ENCODE measurements around the gene ANKS1B. TPM values are rescaled to one million over a fixed set of nuclear protein-coding genes. Genes with fewer than 3 reads are reported as not detected.
"Not testable (repeated sequence)": the region's sequence is repeated elsewhere in the genome, so short reads cannot be mapped to it uniquely, and the experiment has no call there.

Gene ANKS1B
- total and polyA plus RNA-seq, 4 donors, result 0.03 to 3.4 (median 0.53) TPM

DNA sequence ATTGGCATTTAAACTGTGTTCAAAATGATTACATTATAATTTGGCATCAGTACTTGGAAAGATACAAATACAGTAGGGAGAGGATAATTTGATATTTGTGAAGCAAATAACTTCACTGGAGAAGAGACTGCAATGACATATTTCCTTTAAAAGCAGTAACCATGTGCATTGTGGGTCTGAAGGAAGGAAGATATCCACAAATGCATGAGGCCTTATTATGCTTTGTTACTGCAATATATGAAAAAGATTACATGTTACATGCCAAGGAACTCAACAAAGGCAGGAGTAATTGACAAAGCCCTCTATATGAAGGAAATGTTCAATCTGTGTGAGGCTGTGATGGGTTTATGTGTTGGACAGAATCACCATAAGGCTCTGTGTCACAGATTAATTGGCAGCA lies 948.2 kb downstream of the ANKS1B start:
- Histone ChIP-seq H3K4me3 (ENCODE audit: low read depth in 1 of 3, low read length in 3 of 3) (no peak overlapping the region), H3K9me3 (ENCODE audit: control insufficient read depth in 4 of 4, low read length in 3 of 4) (no peaks in the 10 kb centered on the region), H3K9ac (ENCODE audit: low read depth in 1 of 2, low read length in 2 of 2) (no peak overlapping the region), H3K4me1 (ENCODE audit: control insufficient read depth in 4 of 4, insufficient read depth in 4 of 4, low read length in 3 of 4) (no peaks in the 10 kb centered on the region), H3K27ac (ENCODE audit: low read depth in 1 of 2, low read length in 2 of 2) (no peak overlapping the region), H3K27me3 (ENCODE audit: control insufficient read depth in 4 of 4, insufficient read depth in 4 of 4, low read length in 3 of 4) (peaks cover 0 to 3% (median 1%) of the 10 kb centered on the region in 4 donors), H3K36me3 (ENCODE audit: control insufficient read depth in 4 of 4, insufficient read depth in 3 of 4, low read depth in 1 of 4, low read length in 3 of 4) (no peaks in the 10 kb centered on the region)
- DNase-seq (ENCODE audit: low spot score), result no peak
- TF ChIP-seq SP1 (IDR thresholded peaks at IDR 0.05) (no peak), NR2F2 (IDR thresholded peaks at IDR 0.05) (no peak), GABPA (IDR thresholded peaks at IDR 0.05 in 1 of 2, conservative IDR thresholded peaks at IDR 0.05 in 1 of 2) (no peak), HNF4G (IDR thresholded peaks at IDR 0.05) (no peak), TAF1 (conservative IDR thresholded peaks at IDR 0.05) (no peak), FOXA2 (IDR thresholded peaks at IDR 0.05) (no peak), RXRA (IDR thresholded peaks at IDR 0.05) (no peak), EGR1 (IDR thresholded peaks at IDR 0.05; ENCODE audit: low read depth in 2 of 2) (no peak), YY1 (IDR thresholded peaks at IDR 0.05) (no peak), FOXA1 (IDR thresholded peaks at IDR 0.05) (no peak)
- TF ChIP-seq, protein P1, sequence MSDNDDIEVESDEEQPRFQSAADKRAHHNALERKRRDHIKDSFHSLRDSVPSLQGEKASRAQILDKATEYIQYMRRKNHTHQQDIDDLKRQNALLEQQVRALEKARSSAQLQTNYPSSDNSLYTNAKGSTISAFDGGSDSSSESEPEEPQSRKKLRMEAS (IDR thresholded peaks at IDR 0.05), result no peak
- TF ChIP-seq, protein P2, sequence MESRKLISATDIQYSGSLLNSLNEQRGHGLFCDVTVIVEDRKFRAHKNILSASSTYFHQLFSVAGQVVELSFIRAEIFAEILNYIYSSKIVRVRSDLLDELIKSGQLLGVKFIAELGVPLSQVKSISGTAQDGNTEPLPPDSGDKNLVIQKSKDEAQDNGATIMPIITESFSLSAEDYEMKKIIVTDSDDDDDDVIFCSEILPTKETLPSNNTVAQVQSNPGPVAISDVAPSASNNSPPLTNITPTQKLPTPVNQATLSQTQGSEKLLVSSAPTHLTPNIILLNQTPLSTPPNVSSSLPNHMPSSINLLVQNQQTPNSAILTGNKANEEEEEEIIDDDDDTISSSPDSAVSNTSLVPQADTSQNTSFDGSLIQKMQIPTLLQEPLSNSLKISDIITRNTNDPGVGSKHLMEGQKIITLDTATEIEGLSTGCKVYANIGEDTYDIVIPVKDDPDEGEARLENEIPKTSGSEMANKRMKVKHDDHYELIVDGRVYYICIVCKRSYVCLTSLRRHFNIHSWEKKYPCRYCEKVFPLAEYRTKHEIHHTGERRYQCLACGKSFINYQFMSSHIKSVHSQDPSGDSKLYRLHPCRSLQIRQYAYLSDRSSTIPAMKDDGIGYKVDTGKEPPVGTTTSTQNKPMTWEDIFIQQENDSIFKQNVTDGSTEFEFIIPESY (IDR thresholded peaks at IDR 0.05), result no peak
- TF ChIP-seq, protein P3, sequence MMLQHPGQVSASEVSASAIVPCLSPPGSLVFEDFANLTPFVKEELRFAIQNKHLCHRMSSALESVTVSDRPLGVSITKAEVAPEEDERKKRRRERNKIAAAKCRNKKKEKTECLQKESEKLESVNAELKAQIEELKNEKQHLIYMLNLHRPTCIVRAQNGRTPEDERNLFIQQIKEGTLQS (IDR thresholded peaks at IDR 0.05), result no peak

DNA sequence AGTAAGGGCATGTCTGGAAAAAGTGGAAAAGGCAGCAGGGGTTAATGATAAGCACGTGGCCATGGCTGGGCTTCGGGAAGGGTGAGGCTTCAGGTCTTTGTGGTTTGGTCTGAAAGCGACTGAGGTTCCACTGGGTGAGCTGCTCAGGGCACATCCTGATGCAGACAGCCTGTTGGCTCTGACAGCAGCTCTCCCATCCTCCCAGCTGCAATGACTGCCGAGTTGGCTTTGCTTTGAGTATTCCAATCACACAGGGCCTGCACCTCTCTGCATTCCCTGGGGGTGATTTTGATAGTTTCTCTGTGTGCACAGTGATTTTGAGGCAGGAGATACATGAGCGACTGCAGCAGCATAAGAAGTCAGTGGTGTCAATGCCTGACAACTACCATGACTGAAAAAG lies 948.9 kb downstream of the ANKS1B start:
- H3K27me3 ChIP-seq (ENCODE audit: control insufficient read depth in 4 of 4, insufficient read depth in 4 of 4, low read length in 3 of 4), result peaks cover 0 to 3% (median under 1%) of the 10 kb centered on the region in 4 donors
- no peak for DNase-seq (ENCODE audit: low spot score)
- no peak overlapping the region for H3K4me3 ChIP-seq (ENCODE audit: low read depth in 1 of 3, low read length in 3 of 3)
- H3K4me1 ChIP-seq (ENCODE audit: control insufficient read depth in 4 of 4, insufficient read depth in 4 of 4, low read length in 3 of 4), result no peaks in the 10 kb centered on the region
- no peaks in the 10 kb centered on the region for H3K36me3 ChIP-seq (ENCODE audit: control insufficient read depth in 4 of 4, insufficient read depth in 3 of 4, low read depth in 1 of 4, low read length in 3 of 4)
- TF ChIP-seq HNF4G (IDR thresholded peaks at IDR 0.05) (no peak), RAD21 (IDR thresholded peaks at IDR 0.05) (no peak), YY1 (IDR thresholded peaks at IDR 0.05) (no peak), RXRA (IDR thresholded peaks at IDR 0.05) (no peak), GABPA (IDR thresholded peaks at IDR 0.05 in 1 of 2, conservative IDR thresholded peaks at IDR 0.05 in 1 of 2) (no peak), HNF4A (conservative IDR thresholded peaks at IDR 0.05) (no peak), TAF1 (conservative IDR thresholded peaks at IDR 0.05) (no peak), JUND (IDR thresholded peaks at IDR 0.05) (no peak), SP1 (IDR thresholded peaks at IDR 0.05) (no peak)
- TF ChIP-seq, protein P2 (IDR thresholded peaks at IDR 0.05), result no peak
- TF ChIP-seq, protein P4, sequence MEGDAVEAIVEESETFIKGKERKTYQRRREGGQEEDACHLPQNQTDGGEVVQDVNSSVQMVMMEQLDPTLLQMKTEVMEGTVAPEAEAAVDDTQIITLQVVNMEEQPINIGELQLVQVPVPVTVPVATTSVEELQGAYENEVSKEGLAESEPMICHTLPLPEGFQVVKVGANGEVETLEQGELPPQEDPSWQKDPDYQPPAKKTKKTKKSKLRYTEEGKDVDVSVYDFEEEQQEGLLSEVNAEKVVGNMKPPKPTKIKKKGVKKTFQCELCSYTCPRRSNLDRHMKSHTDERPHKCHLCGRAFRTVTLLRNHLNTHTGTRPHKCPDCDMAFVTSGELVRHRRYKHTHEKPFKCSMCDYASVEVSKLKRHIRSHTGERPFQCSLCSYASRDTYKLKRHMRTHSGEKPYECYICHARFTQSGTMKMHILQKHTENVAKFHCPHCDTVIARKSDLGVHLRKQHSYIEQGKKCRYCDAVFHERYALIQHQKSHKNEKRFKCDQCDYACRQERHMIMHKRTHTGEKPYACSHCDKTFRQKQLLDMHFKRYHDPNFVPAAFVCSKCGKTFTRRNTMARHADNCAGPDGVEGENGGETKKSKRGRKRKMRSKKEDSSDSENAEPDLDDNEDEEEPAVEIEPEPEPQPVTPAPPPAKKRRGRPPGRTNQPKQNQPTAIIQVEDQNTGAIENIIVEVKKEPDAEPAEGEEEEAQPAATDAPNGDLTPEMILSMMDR (IDR thresholded peaks at IDR 0.05; ENCODE audit: low read depth, low read length, missing input control), result no peak
- TF ChIP-seq, protein P1 (IDR thresholded peaks at IDR 0.05), result no peak
- TF ChIP-seq, protein P5, sequence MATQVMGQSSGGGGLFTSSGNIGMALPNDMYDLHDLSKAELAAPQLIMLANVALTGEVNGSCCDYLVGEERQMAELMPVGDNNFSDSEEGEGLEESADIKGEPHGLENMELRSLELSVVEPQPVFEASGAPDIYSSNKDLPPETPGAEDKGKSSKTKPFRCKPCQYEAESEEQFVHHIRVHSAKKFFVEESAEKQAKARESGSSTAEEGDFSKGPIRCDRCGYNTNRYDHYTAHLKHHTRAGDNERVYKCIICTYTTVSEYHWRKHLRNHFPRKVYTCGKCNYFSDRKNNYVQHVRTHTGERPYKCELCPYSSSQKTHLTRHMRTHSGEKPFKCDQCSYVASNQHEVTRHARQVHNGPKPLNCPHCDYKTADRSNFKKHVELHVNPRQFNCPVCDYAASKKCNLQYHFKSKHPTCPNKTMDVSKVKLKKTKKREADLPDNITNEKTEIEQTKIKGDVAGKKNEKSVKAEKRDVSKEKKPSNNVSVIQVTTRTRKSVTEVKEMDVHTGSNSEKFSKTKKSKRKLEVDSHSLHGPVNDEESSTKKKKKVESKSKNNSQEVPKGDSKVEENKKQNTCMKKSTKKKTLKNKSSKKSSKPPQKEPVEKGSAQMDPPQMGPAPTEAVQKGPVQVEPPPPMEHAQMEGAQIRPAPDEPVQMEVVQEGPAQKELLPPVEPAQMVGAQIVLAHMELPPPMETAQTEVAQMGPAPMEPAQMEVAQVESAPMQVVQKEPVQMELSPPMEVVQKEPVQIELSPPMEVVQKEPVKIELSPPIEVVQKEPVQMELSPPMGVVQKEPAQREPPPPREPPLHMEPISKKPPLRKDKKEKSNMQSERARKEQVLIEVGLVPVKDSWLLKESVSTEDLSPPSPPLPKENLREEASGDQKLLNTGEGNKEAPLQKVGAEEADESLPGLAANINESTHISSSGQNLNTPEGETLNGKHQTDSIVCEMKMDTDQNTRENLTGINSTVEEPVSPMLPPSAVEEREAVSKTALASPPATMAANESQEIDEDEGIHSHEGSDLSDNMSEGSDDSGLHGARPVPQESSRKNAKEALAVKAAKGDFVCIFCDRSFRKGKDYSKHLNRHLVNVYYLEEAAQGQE (IDR thresholded peaks at IDR 0.05), result no peak
- H3K9me3 ChIP-seq (ENCODE audit: control insufficient read depth in 4 of 4, low read length in 3 of 4), result no peaks in the 10 kb centered on the region
- WGBS, result 54% methylated on average over 5 of the region's 5 CpGs
- no peak overlapping the region for H3K27ac ChIP-seq (ENCODE audit: low read depth in 1 of 2, low read length in 2 of 2)
- no peak overlapping the region for H3K9ac ChIP-seq (ENCODE audit: low read depth in 1 of 2, low read length in 2 of 2)

DNA sequence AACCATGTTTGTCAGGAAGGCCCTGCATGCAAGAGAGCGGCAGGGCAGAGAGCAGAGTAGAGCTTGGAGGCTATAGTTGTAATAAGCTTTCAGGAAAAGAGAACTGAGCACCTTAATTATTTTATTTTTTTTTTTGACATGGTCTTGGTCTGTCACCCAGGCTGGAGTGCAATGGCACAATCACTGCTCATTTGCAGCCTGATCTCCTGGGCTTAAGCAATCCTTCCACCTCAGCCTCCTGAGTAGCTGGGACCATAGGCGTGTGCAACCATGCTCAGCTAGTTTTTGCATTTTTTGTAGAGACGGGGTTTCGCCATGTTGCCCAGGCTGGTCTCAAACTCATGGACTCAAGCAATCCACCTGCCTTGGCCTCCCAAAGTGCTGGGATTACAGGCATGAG lies 950.5 kb downstream of the ANKS1B start:
- 96% methylated on average over 4 of the region's 4 CpGs for WGBS
- not testable (repeated sequence) for H3K9me3 ChIP-seq (ENCODE audit: control insufficient read depth in 4 of 4, low read length in 3 of 4); H3K4me3 ChIP-seq (ENCODE audit: low read depth in 1 of 3, low read length in 3 of 3); H3K9ac ChIP-seq (ENCODE audit: low read depth in 1 of 2, low read length in 2 of 2); H3K4me1 ChIP-seq (ENCODE audit: control insufficient read depth in 4 of 4, insufficient read depth in 4 of 4, low read length in 3 of 4); H3K27ac ChIP-seq (ENCODE audit: low read depth in 1 of 2, low read length in 2 of 2); H3K36me3 ChIP-seq (ENCODE audit: control insufficient read depth in 4 of 4, insufficient read depth in 3 of 4, low read depth in 1 of 4, low read length in 3 of 4); DNase-seq (ENCODE audit: low spot score); H3K27me3 ChIP-seq (ENCODE audit: control insufficient read depth in 4 of 4, insufficient read depth in 4 of 4, low read length in 3 of 4)
